K562 (cell line): ENCODE data around the gene ARAF. TPM values are rescaled to one million over a fixed set of nuclear protein-coding genes. Genes with fewer than 3 reads are reported as not detected.

ENCODE experiments used
- CBFA2T2 ChIP-seq: fragments of 450-650 bp; conservative IDR thresholded peaks from 2 replicates; pipeline ENCODE4 v1.6.1; 2017; ENCODE audit warnings: mild to moderate bottlenecking
- DIDO1 ChIP-seq: fragments of 450-650 bp; IDR thresholded peaks from 2 replicates; pipeline ENCODE4 v1.6.1; 2016; ENCODE audit warnings: low read depth, missing biosample characterization, missing genetic modification characterization
- E2F4 ChIP-seq: sonication (generic); formaldehyde crosslinking; IDR thresholded peaks from 2 replicates; pipeline ENCODE4 v1.8.0; 2022; ENCODE audit warnings: mild to moderate bottlenecking, low read depth, missing genetic modification reagents
- ETS1 ChIP-seq: conservative IDR thresholded peaks from 2 replicates; pipeline ENCODE4 v1.6.1; 2011; ENCODE audit warnings: low read depth, mild to moderate bottlenecking, low read length; ENCODE audit not compliant: control insufficient read depth
- EWSR1 ChIP-seq: fragments of 450-650 bp; IDR thresholded peaks from 2 replicates; pipeline ENCODE4 v1.6.1; 2018; ENCODE audit warnings: borderline replicate concordance, mild to moderate bottlenecking, low read depth, moderate library complexity; ENCODE audit not compliant: partially characterized antibody
- FOXA1 ChIP-seq: fragments of 450-650 bp; IDR thresholded peaks from 2 replicates; pipeline ENCODE4 v1.6.1; 2016; ENCODE audit warnings: mild to moderate bottlenecking, borderline replicate concordance
- FOXK1 ChIP-seq: sonication (generic); formaldehyde crosslinking; IDR thresholded peaks from 2 replicates; pipeline ENCODE4 v1.8.0; 2022; ENCODE audit warnings: missing genetic modification reagents, mild to moderate bottlenecking, borderline replicate concordance
- GABPB2 ChIP-seq: fragments of 250-450 bp; sonication (Bioruptor Pico); conservative IDR thresholded peaks from 2 replicates; pipeline ENCODE4 v1.5.1; 2021; ENCODE audit warnings: mild to moderate bottlenecking
- HEY1 ChIP-seq: fragments of 250-450 bp; sonication (Bioruptor Pico); IDR thresholded peaks from 2 replicates; pipeline ENCODE4 v1.5.0; 2020; ENCODE audit warnings: mild to moderate bottlenecking, moderate library complexity, borderline replicate concordance
- KLF10 ChIP-seq: fragments of 250-450 bp; sonication (Bioruptor Pico); IDR thresholded peaks from 2 replicates; pipeline ENCODE4 v1.6.1; 2021; ENCODE audit warnings: matching md5 sums
- LCOR ChIP-seq: sonication (generic); formaldehyde crosslinking; IDR thresholded peaks from 2 replicates; pipeline ENCODE4 v1.8.0; 2022; ENCODE audit warnings: mild to moderate bottlenecking, missing genetic modification reagents
- NCOR1 ChIP-seq: fragments of 450-650 bp; IDR thresholded peaks from 2 replicates; pipeline ENCODE4 v1.6.1; 2016; ENCODE audit warnings: mild to moderate bottlenecking, moderate library complexity
- NR1H2 ChIP-seq: sonication (generic); formaldehyde crosslinking; IDR thresholded peaks from 2 replicates; pipeline ENCODE4 v1.4.0; 2020; ENCODE audit warnings: mild to moderate bottlenecking, missing genetic modification reagents
- POLR2A ChIP-seq: fragments of 450-650 bp; conservative IDR thresholded peaks from 2 replicates; pipeline ENCODE4 v1.6.1; 2016
- PTRF ChIP-seq: fragments of 450-650 bp; IDR thresholded peaks from 2 replicates; pipeline ENCODE4 v1.6.1; 2016; ENCODE audit warnings: mild to moderate bottlenecking, missing genetic modification characterization, missing compliant biosample characterization
- RBM39 ChIP-seq: fragments of 200-400 bp; formaldehyde crosslinking; optimal IDR thresholded peaks from 2 replicates; pipeline ENCODE3; 2018; ENCODE audit warnings: low read depth, low read length
- RFX7 ChIP-seq: fragments of 250-450 bp; sonication (Bioruptor Pico); IDR thresholded peaks from 2 replicates; pipeline ENCODE4 v1.5.1; 2021; ENCODE audit warnings: mild to moderate bottlenecking
- SP1 ChIP-seq: sonication (generic); formaldehyde crosslinking; IDR thresholded peaks from 2 replicates; pipeline ENCODE4 v1.8.1; 2022; ENCODE audit warnings: mild to moderate bottlenecking, missing genetic modification reagents
- TEAD2 ChIP-seq: fragments of 450-650 bp; IDR thresholded peaks from 2 replicates; pipeline ENCODE4 v1.6.1; 2016; ENCODE audit warnings: missing genetic modification characterization, control low read depth, missing compliant biosample characterization
- THAP12 ChIP-seq: fragments of 250-450 bp; sonication (Bioruptor Pico); IDR thresholded peaks from 2 replicates; pipeline ENCODE4 v1.9.0; 2021; ENCODE audit warnings: mild to moderate bottlenecking, inconsistent platforms
- TRIM25 ChIP-seq: fragments of 450-650 bp; IDR thresholded peaks from 2 replicates; pipeline ENCODE4 v1.7.0; 2016; ENCODE audit warnings: borderline replicate concordance
- U2AF2 ChIP-seq: fragments of 200-400 bp; formaldehyde crosslinking; optimal IDR thresholded peaks from 2 replicates; pipeline ENCODE3; 2017; ENCODE audit warnings: low read depth, mild to moderate bottlenecking, low read length
- ZFP1 ChIP-seq: fragments of 450-650 bp; formaldehyde crosslinking; IDR thresholded peaks from 2 replicates; pipeline ENCODE4 v1.4.0; 2020; ENCODE audit warnings: mild to moderate bottlenecking, mixed read lengths
- ZNF143 ChIP-seq: sonication (generic); formaldehyde crosslinking; IDR thresholded peaks from 2 replicates; pipeline ENCODE4 v1.9.0; 2022; ENCODE audit warnings: mild to moderate bottlenecking, missing genetic modification reagents
- ZNF431 ChIP-seq: sonication (generic); formaldehyde crosslinking; IDR thresholded peaks from 2 replicates; pipeline ENCODE4 v1.8.0; 2022; ENCODE audit warnings: mild to moderate bottlenecking, missing genetic modification reagents
- polyA plus RNA-seq, 8 experiments: library from polyadenylated mRNA; depleted of rRNA in 4 of 8; stranded (reverse) in 5 of 8; unstranded in 3 of 8; fragments of >200 nt; fragmentation: Nextera tagmentation in 2 of 8; fragmentation: Illumina TruSeq in 1 of 8; extraction: Ambion mirVana in 2 of 8; extraction: Trizol in 1 of 8; gene quantifications; 2 replicates each; pipeline versions ENCODE4 v1.2.1 to v1.2.3, GENCODE V29; 2011 to 2014; ENCODE audit warnings: inconsistent platforms in 1 of 8, missing spikeins in 1 of 8
- total RNA-seq, 7 experiments: library from RNA; depleted of rRNA in 6 of 7; stranded (reverse); fragments of >200 nt in 6 of 7; fragmentation: Illumina TruSeq in 2 of 7; extraction: Trizol in 2 of 7; gene quantifications; 2 replicates each; pipeline versions ENCODE4 v1.2.1 to v1.2.3, GENCODE V29; 2011 to 2021; ENCODE audit warnings: low replicate concordance in 1 of 7

Gene ARAF
- total and polyA plus RNA-seq, 9 of the 15 experiments (the other 6 are each of a cell fraction or from before 2014, with no cell fraction given) = 5.5 to 70.0 (median 29.4) TPM

- TF ChIP-seq TEAD2 (no peak), LCOR (CRISPR knock-in tag) (0 out of 2 replicates have a peak, but pooled peaks have one; percentile 56), KLF10 (CRISPR knock-in tag) (no peak), FOXA1 (no peak), PTRF (tag) (no peak), E2F4 (CRISPR knock-in tag) (no peak), U2AF2 (no peak), EWSR1 (no peak), NR1H2 (no peak), ZNF431 (no peak), GABPB2 (CRISPR knock-in tag) (no peak), DIDO1 (tag) (no peak), CBFA2T2 (peak; percentile 30; the same call in 1 of the 2 replicates), RFX7 (no peak), ZNF143 (CRISPR knock-in tag) (no peak), ZFP1 (CRISPR knock-in tag) (no peak), NCOR1 (peak; percentile 61), SP1 (CRISPR knock-in tag) (no peak), RBM39 (no peak), POLR2A (no peak), ETS1 (no peak), HEY1 (no peak), FOXK1 (CRISPR knock-in tag) (no peak), TRIM25 (no peak), THAP12 (CRISPR knock-in tag) (no peak)
Measured at GRCh38 chrX:47563801-47564315, 2.9 kb downstream of the ARAF start (continued).
